Measurements from ENCODE around the gene RPL19.

Gene RPL19

GRCh38 chr17:39196808-39197291 lies 3.2 kb upstream of the RPL19 start:
- in situ Hi-C loops (cut with MboI; ENCODE audit: low sequenced_read_pairs): no loop called here

- in situ Hi-C loops (cut with MboI; ENCODE audit: low sequenced_read_pairs): no loop called here
These were observed 2.5 kb upstream of the RPL19 start, which contains the start of gene CACNB1 for GRCh38 chr17:39197380-39198185. Gene CACNB1 (minus strand): TSS chr17:39197669. CDS start chr17:39197495, 174 bp downstream.

- in situ Hi-C loops (cut with MboI; ENCODE audit: low sequenced_read_pairs): no loop called here
These were observed 1.9 kb upstream of the RPL19 start for GRCh38 chr17:39198186-39198566.

- in situ Hi-C loops (cut with MboI; ENCODE audit: low sequenced_read_pairs): no loop called here
These were observed 338 bp upstream of the RPL19 start for GRCh38 chr17:39199820-39200069.

GRCh38 chr17:39200957-39201510 lies 951 bp downstream of the RPL19 start:
- in situ Hi-C loops (cut with MboI; ENCODE audit: low sequenced_read_pairs): no loop called here

GRCh38 chr17:39204245-39204644 lies 4.2 kb downstream of the RPL19 start:
- in situ Hi-C loops (cut with MboI; ENCODE audit: low sequenced_read_pairs): no loop called here

GRCh38 chr17:39205112-39205526 lies 5.0 kb downstream of the RPL19 start:
- in situ Hi-C loops (cut with MboI; ENCODE audit: low sequenced_read_pairs): no loop called here

GRCh38 chr17:39208136-39208535 lies 8.1 kb downstream of the RPL19 start:
- in situ Hi-C loops (cut with MboI; ENCODE audit: low sequenced_read_pairs): no loop called here

- in situ Hi-C loops (cut with MboI; ENCODE audit: low sequenced_read_pairs): no loop called here
These were observed 8.8 kb downstream of the RPL19 start for GRCh38 chr17:39208893-39209292.

- in situ Hi-C loops (cut with MboI; ENCODE audit: low sequenced_read_pairs): no loop called here
These were observed 9.4 kb downstream of the RPL19 start for GRCh38 chr17:39209317-39210092.

GRCh38 chr17:39210093-39210434 lies 10.0 kb downstream of the RPL19 start:
- in situ Hi-C loops (cut with MboI; ENCODE audit: low sequenced_read_pairs): no loop called here

GRCh38 chr17:39212195-39212810 lies 12.2 kb downstream of the RPL19 start:
- in situ Hi-C loops (cut with MboI; ENCODE audit: low sequenced_read_pairs): no loop called here

GRCh38 chr17:39212841-39213480 lies 12.9 kb downstream of the RPL19 start:
- in situ Hi-C loops (cut with MboI; ENCODE audit: low sequenced_read_pairs): no loop called here

GRCh38 chr17:39213852-39214251 lies 13.8 kb downstream of the RPL19 start:
- in situ Hi-C loops (cut with MboI; ENCODE audit: low sequenced_read_pairs): no loop called here

- in situ Hi-C loops (cut with MboI; ENCODE audit: low sequenced_read_pairs): no loop called here
These were observed 17.8 kb downstream of the RPL19 start for GRCh38 chr17:39217734-39218369.

GRCh38 chr17:39218906-39219305 lies 18.8 kb downstream of the RPL19 start:
- in situ Hi-C loops (cut with MboI; ENCODE audit: low sequenced_read_pairs): no loop called here

- in situ Hi-C loops (cut with MboI; ENCODE audit: low sequenced_read_pairs): no loop called here
These were observed 19.6 kb downstream of the RPL19 start for GRCh38 chr17:39219647-39220154.

GRCh38 chr17:39221572-39221971 lies 21.5 kb downstream of the RPL19 start:
- in situ Hi-C loops (cut with MboI; ENCODE audit: low sequenced_read_pairs): no loop called here

GRCh38 chr17:39222151-39222550 lies 22.1 kb downstream of the RPL19 start:
- in situ Hi-C loops (cut with MboI; ENCODE audit: low sequenced_read_pairs): no loop called here
